ENCODE measurements around the gene ZMIZ1.
"Not testable (repeated sequence)": the region's sequence is repeated elsewhere in the genome, so short reads cannot be mapped to it uniquely, and the experiment has no call there.

The ZMIZ1 gene

DNA sequence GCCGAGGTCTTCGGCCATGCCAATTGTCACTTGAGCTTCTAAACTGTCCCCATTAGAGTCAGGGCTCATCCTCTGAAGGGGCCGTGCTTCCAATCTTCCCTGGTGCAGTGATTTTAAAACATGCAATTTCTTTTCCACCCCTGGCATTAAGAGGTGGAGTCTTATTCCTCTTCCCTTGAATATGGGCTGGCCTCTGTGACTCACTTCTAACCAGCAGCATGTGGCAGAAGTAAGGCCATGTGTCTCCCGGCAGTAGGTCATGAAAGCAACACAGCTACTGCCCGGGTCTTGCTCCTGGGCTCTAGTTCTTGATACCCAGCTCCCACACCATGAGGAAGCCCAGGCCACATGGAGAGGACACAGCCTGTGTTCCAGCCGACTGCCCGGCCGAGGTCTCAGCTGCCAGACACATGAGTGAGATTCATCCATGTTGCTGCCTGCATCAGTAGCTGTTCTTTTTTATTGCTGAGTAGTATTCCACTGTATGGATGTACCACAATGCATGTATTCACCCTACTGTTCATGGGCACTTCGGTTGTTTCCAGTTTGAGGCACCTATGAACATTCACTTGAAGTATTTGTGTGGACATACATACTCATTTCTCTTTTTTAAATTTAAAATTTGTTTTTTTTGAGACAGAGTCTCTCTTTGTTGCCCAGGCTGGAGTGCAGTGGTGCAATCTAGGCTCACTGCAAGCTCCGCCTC is 264.0 kb downstream of the ZMIZ1 start:
- not testable (repeated sequence) for DNase-seq

- no peak for DNase-seq
Observed at GRCh38 chr10:79333513-79333912, 264.7 kb downstream of the ZMIZ1 start.

DNA sequence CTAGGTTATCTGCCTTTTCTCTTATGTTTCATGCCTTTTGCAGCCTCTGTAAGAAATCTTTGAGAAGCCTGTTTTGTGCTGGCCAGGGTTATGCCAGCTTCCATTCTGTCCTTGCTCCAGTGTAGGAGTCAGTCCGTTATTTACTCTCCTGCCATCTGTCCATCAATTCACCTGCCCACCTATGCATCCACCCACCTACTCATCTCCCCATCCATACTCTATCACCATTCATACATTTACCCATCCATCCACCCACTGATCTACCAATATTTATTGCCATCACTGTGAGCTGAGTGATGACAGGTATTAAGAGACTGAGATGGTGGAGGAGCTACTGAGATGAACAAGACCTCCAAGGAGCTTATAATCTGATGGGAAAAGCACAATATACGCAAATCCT is 265.8 kb downstream of the ZMIZ1 start:
- DNase-seq: no peak

- no peak for DNase-seq
Observed at GRCh38 chr10:79335094-79335469, 266.3 kb downstream of the ZMIZ1 start.

DNA sequence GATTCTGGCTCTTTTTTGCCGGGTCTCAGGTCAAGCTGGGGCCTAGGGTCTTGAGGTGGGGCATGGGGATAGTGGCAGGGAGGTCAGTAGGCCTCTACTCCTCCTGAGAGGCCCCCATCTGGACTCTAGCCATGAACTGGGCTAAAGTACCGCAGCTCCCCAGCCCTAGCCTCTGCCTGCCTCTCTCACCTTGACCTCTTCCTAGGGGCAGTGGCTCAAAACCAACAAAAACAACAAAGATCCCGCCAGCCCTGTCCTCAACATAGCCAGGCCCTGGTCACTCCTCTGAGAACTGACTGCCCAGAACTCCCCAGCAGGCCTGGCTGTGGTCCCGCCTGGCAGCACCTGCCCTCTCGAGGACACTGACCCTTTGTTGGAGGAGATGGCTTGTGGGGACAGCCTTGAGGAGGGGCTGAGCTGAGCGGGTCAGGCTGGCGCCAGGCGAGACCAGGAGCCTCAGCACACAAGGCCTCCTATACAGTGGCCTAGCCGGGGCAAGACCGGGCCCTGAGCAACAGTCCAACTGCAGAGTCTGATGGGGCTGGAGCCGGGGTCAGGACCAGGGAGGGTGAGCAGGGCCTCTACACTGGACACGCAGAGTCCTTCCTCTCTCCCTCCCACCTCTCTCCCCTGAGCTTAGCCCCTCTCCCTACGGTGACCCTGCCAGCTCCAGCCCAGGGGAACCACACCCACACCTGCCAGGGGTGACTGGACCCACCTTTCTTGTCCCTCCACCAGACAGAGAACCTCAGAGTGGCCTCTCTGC is 266.9 kb downstream of the ZMIZ1 start:
- DNase-seq: no peak

DNA sequence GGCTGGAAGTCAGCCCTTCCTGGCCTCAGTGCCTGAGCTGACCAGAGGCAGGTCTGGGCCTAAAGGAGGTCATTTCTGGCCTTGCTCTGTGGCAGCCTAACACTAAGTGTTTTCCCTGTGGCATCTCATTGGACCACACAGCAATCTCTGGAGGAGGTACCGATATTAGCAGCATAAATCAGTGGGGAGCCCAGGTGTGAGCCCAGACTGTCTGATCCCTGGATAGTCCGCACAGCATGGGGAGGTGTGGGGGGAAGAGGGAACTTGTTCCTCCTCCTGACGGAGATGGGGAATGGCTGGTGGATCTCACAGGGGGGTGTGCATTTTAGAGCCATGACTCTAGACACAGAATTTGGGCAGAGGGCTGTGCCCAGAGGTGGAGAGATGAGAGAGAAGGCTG is 267.5 kb downstream of the ZMIZ1 start:
- no peak for DNase-seq

GRCh38 chr10:79336739-79337138 is 268.0 kb downstream of the ZMIZ1 start:
- DNase-seq: no peak

GRCh38 chr10:79337783-79338469 is 269.2 kb downstream of the ZMIZ1 start:
- DNase-seq: not testable (repeated sequence)

GRCh38 chr10:79339266-79339665 is 270.5 kb downstream of the ZMIZ1 start:
- DNase-seq: no peak

- no peak for DNase-seq
Observed at GRCh38 chr10:79340646-79341244, 272.0 kb downstream of the ZMIZ1 start.

- DNase-seq: no peak
Observed at GRCh38 chr10:79342295-79342761, 273.6 kb downstream of the ZMIZ1 start.

- no peak for DNase-seq
Observed at GRCh38 chr10:79342811-79343561, 274.2 kb downstream of the ZMIZ1 start.

- DNase-seq: no peak
Observed at GRCh38 chr10:79344502-79345195, 275.9 kb downstream of the ZMIZ1 start.

- no peak for DNase-seq
Observed at GRCh38 chr10:79345241-79346011, 276.7 kb downstream of the ZMIZ1 start.

GRCh38 chr10:79346012-79346340 is 277.2 kb downstream of the ZMIZ1 start:
- no peak for DNase-seq

DNA sequence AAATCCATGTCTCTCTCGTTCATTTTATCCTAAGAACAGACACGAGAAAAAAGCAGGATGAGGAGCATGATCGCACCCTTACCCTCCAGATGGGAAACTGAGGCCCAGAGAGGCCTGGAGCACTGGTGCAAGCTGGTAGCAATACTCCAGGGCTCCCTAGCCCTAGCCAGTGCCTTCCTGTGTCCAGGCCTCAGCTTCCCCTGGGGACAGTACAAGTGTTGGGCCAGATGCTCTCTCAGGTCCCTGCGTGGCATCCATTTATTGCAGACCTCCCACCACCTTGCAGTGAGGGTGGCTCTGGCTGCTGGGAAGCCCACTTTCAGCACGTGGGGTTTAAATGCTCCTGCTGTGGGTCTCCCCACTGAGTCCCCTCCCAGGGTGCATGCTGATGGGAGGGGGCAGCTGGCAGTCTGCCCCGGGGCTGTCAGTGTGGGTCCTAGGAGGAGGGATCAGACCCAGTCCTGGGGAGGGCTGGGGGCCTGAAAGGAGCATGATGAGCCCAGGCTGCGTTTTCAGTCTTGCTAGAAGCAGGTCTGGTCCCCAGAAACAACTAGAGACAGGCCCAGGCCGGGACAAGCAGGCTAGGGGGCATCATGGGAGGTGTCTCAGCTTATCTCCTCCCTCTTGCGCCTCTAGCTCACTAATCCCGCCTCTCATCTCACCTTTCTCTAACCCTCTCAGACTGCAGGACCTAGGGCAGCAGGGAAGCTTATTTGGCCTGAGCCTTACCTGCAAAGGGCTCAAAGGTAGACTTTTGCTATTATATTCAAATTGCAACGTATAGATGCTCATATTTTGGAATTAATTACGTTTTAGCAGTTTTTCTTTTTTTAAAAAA is 277.8 kb downstream of the ZMIZ1 start:
- no peak for DNase-seq

- DNase-seq: peak; percentile 93
Observed at GRCh38 chr10:79347226-79347893, 278.6 kb downstream of the ZMIZ1 start, which contains the start of gene PPIF. PPIF (plus strand) TSS chr10:79347469; CDS start chr10:79347549, 80 bp downstream.

DNA sequence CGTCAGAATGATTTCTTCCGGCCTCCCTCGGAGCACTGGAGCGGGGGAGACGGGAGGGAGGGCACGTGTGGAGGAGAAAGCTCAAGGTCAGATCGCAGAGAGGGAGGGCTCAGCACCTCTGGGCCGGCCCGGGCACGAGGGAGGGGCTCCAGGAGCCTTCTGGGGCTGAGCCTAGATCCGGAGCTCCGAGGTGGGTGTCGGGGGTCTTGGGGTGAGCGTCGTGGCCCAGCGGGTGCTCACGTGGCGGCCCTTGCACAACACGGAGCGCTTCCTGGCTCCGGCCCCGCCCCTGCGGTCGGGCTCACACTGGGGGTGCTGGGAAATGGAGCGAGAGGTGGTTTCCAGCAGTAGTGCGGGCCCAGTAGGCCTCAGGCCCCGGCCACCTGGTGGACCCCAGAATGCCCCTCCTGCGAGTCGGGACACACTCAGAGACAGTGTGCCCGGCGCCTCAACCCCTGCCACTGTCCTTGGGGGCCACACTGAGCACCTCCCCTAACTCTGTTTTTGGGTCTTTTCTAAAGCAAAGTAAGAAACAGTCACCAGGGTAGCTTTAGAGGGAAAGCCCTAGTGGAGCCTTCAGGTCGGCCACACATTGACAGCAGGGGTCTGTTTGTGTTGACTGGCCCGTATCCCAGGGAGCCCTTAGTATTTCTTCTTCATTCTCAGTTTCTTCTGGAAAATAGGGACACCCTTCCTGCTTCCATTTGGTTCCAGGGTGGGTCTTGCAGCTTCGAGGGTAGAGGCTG is 279.3 kb downstream of the ZMIZ1 start:
- peak; percentile 80 for DNase-seq

DNA sequence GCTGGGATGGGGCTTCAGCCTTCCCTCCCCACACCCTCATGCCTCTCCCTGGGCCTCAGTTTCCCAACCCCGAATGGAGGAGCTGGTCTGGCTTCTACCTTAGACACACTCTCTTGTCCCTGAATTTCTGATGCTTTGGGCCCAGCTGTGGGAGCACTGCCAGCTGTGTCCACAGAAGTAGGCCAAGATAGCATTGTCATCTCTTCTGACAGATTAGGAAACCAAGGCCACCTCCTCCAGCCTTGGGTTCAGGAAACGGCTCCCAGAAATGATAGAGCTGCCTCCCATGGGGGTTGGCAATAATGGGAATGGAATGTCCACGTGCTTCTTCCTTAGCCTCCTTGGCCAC is 279.8 kb downstream of the ZMIZ1 start:
- DNase-seq: no peak
